ENCODE data around the gene TECTA.

DNA sequence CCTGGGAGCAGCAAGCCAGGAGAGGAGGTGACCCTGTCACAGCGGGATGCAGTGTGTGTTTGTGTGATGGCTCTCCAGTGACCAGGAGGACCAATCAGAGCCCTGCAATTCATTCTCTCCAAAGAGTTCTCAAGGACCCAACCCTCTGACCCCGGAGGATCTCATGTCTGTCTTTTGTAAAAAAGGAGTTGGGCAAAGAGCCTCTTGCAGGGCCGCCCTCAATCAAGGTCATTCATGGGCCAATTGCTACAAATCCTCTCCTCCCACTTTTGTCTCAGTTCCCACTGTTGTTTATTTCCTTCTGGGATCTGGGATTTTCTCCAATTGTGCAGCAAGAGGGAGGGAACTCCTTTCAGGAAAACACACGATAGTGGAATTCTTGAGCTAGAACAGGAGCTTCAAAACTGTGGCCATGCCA lies 4.0 kb downstream of the TECTA start:
- no peak for TF ChIP-seq POLR2A (IDR thresholded peaks at IDR 0.05)
- TF ChIP-seq, protein P1, sequence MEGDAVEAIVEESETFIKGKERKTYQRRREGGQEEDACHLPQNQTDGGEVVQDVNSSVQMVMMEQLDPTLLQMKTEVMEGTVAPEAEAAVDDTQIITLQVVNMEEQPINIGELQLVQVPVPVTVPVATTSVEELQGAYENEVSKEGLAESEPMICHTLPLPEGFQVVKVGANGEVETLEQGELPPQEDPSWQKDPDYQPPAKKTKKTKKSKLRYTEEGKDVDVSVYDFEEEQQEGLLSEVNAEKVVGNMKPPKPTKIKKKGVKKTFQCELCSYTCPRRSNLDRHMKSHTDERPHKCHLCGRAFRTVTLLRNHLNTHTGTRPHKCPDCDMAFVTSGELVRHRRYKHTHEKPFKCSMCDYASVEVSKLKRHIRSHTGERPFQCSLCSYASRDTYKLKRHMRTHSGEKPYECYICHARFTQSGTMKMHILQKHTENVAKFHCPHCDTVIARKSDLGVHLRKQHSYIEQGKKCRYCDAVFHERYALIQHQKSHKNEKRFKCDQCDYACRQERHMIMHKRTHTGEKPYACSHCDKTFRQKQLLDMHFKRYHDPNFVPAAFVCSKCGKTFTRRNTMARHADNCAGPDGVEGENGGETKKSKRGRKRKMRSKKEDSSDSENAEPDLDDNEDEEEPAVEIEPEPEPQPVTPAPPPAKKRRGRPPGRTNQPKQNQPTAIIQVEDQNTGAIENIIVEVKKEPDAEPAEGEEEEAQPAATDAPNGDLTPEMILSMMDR (IDR thresholded peaks at IDR 0.05), result no peak
